Keratinocyte (primary cell): ENCODE data around the gene CELF2.

Experiments
- EZH2 ChIP-seq: IDR thresholded peaks from one replicate; pipeline ENCODE4 v1.6.1; 2012; ENCODE audit warnings: inconsistent platforms, mild to moderate bottlenecking, low read length, moderate library complexity
- TF ChIP-seq, protein P1 (sequence below), 3 experiments: IDR thresholded peaks in 1 of 3; conservative IDR thresholded peaks in 1 of 3; optimal IDR thresholded peaks in 1 of 3; 2 replicates in 2 of 3; 3 replicates in 1 of 3; pipeline versions ENCODE3 to v1.5.1; 2011; ENCODE audit warnings: low read length in 3 of 3, mild to moderate bottlenecking in 3 of 3, moderate library complexity in 2 of 3, control low read depth in 1 of 3, inconsistent platforms in 1 of 3; ENCODE audit not compliant: insufficient read depth in 2 of 3; ENCODE audit errors: extremely low read depth in 1 of 3

DNA sequence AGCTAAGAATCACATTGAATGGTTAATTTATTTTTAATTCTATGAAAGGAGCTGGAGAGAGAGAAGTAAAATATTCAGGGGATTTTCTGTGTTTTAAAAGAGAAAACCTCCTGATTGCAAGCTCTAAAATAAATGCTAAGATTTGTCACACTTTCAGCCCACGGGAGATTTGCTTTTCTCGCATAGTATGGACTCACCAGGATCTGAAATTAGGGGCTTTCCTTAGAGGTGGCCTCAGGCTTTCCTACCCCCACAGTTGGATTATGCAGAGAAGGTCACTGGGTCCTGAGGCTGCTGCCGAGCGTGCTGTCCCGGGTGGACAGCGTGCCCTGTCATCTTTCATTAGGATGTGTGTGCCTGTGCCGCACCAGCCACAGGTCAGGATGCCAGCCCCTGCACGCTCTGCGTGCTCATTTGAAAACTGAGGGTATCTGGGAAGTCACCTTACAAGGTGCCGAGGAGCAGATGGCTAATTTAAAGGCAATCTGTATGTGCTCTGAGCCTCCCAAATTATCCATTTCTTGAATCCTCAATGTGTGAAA, 258.8 kb downstream of the CELF2 start:
- TF ChIP-seq, protein P1, sequence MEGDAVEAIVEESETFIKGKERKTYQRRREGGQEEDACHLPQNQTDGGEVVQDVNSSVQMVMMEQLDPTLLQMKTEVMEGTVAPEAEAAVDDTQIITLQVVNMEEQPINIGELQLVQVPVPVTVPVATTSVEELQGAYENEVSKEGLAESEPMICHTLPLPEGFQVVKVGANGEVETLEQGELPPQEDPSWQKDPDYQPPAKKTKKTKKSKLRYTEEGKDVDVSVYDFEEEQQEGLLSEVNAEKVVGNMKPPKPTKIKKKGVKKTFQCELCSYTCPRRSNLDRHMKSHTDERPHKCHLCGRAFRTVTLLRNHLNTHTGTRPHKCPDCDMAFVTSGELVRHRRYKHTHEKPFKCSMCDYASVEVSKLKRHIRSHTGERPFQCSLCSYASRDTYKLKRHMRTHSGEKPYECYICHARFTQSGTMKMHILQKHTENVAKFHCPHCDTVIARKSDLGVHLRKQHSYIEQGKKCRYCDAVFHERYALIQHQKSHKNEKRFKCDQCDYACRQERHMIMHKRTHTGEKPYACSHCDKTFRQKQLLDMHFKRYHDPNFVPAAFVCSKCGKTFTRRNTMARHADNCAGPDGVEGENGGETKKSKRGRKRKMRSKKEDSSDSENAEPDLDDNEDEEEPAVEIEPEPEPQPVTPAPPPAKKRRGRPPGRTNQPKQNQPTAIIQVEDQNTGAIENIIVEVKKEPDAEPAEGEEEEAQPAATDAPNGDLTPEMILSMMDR (optimal IDR thresholded peaks at IDR 0.05 in 1 of 3, IDR thresholded peaks at IDR 0.05 in 1 of 3, conservative IDR thresholded peaks at IDR 0.05 in 1 of 3; ENCODE audit: extremely low read depth in 1 of 3, insufficient read depth in 2 of 3, low read length in 3 of 3): no peak
- no peak for TF ChIP-seq EZH2
